ENCODE data around the gene MYH7B. TPM values are rescaled to one million over a fixed set of nuclear protein-coding genes. Genes with fewer than 3 reads are reported as not detected.

The MYH7B gene
- total RNA-seq, 2 donors from 2014 or later: 0.69 to 1.5 TPM

DNA sequence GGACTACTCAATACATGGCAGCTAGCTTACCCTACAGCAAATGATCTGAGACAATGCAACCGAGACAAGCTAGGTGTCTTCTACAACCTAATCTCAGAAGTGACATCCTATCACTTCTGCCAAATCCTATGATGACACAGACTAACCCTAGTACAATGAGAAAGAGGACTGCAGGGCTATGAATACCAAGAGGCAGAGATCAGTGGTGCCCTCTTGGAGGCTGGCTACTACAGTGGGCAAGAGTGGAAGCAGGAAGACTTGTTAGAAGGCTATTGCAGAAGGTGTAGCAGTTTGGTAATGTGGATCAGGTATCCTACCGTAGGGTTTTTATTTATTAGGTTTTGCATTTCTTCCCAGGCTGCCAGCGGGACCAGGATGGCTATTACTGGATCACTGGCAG lies 30.3 kb upstream of the MYH7B start:
- H3K4me3 ChIP-seq: no peak overlapping the region
- H3K9me3 ChIP-seq: no peaks in the 10 kb centered on the region
- TF ChIP-seq, protein P1, sequence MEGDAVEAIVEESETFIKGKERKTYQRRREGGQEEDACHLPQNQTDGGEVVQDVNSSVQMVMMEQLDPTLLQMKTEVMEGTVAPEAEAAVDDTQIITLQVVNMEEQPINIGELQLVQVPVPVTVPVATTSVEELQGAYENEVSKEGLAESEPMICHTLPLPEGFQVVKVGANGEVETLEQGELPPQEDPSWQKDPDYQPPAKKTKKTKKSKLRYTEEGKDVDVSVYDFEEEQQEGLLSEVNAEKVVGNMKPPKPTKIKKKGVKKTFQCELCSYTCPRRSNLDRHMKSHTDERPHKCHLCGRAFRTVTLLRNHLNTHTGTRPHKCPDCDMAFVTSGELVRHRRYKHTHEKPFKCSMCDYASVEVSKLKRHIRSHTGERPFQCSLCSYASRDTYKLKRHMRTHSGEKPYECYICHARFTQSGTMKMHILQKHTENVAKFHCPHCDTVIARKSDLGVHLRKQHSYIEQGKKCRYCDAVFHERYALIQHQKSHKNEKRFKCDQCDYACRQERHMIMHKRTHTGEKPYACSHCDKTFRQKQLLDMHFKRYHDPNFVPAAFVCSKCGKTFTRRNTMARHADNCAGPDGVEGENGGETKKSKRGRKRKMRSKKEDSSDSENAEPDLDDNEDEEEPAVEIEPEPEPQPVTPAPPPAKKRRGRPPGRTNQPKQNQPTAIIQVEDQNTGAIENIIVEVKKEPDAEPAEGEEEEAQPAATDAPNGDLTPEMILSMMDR (IDR thresholded peaks at IDR 0.05): no peak
- DNase-seq: no peak
- no peak overlapping the region for H3K27ac ChIP-seq
- no peaks in the 10 kb centered on the region for H3K27me3 ChIP-seq
- H3K4me1 ChIP-seq: no peaks in the 10 kb centered on the region
- intact Hi-C loops (cut with DNase I): no loop called here
- H3K9ac ChIP-seq (ENCODE audit: low read depth in 2 of 2, low read length in 2 of 2): no peak overlapping the region
- H3K36me3 ChIP-seq: peaks cover 49% of the 10 kb centered on the region

DNA sequence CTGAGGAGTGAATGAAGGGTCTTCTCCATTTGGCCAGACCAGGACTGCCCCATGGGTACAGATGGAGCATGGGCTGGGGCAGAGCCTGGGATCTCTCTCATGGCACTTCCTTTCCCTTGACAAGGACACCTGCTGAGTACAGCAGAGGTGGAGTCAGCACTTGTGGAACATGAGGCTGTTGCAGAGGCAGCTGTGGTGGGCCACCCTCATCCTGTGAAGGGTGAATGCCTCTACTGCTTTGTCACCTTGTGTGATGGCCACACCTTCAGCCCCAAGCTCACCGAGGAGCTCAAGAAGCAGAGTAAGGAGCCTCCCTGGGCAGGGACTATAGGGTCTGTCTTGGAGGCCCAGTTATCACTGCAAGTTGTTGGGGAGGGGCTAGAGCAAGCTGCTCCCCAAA lies 29.7 kb upstream of the MYH7B start:
- Histone ChIP-seq H3K27ac (no peak overlapping the region), H3K4me1 (no peaks in the 10 kb centered on the region), H3K9ac (ENCODE audit: low read depth in 2 of 2, low read length in 2 of 2) (no peak overlapping the region), H3K36me3 (peaks cover 47% of the 10 kb centered on the region), H3K27me3 (no peaks in the 10 kb centered on the region), H3K4me3 (no peak overlapping the region), H3K9me3 (no peaks in the 10 kb centered on the region)
- intact Hi-C loops (cut with DNase I): no loop called here
- DNase-seq: no peak
- TF ChIP-seq, protein P1 (IDR thresholded peaks at IDR 0.05): no peak

DNA sequence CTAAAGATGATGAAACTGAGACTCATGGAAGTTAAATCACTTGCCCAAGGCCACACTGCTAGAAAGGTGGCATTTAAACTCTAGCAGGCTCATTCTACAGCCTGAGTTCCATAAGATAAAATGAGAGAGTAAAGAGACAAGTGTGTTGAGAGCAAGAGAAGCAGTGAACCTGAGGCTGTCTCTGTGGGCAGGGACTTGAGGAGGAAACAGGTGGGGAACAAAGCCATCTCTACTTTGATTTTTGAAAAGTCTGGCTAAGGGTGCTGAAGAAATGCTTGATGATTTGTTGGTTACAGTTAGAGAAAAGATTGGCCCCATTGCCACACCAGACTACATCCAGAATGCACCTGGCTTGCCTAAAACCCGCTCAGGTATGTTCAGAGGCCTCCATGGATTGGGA lies 29.1 kb upstream of the MYH7B start:
- TF ChIP-seq, protein P1 (IDR thresholded peaks at IDR 0.05): no peak
- Histone ChIP-seq H3K9ac (ENCODE audit: low read depth in 2 of 2, low read length in 2 of 2) (no peak overlapping the region), H3K4me3 (no peak overlapping the region), H3K36me3 (peaks cover 41% of the 10 kb centered on the region), H3K27me3 (no peaks in the 10 kb centered on the region), H3K4me1 (no peaks in the 10 kb centered on the region), H3K9me3 (no peaks in the 10 kb centered on the region), H3K27ac (no peak overlapping the region)
- DNase-seq: no peak
- intact Hi-C loops (cut with DNase I): no loop called here

GRCh38 chr20:34927736-34928135 lies 27.9 kb upstream of the MYH7B start:
- no peak overlapping the region for H3K4me3 ChIP-seq
- no peak overlapping the region for H3K27ac ChIP-seq
- DNase-seq: no peak
- intact Hi-C loops (cut with DNase I): no loop called here
- no peaks in the 10 kb centered on the region for H3K27me3 ChIP-seq
- no peaks in the 10 kb centered on the region for H3K9me3 ChIP-seq
- peaks cover 31% of the 10 kb centered on the region for H3K36me3 ChIP-seq
- TF ChIP-seq, protein P1 (IDR thresholded peaks at IDR 0.05): no peak
- no peaks in the 10 kb centered on the region for H3K4me1 ChIP-seq
- H3K9ac ChIP-seq (ENCODE audit: low read depth in 2 of 2, low read length in 2 of 2): no peak overlapping the region

DNA sequence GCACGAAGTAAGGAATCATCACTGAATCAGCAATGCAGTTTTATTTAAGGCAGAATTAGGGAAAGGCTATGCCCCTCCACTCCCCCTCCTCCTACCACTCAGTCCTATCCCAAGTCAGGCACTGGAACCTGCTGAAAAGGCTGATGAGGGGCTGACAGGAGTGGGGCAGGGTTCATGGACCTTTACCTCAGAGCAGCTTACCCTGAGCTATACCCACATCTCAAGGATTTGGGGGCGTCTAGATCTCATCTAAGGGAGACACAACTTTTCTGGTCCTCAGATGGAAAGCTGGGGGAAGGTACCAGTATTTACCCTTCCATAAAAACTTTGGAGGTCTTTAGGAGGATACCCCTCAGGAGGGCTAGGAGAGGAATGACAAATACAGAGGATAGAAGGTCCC lies 27.3 kb upstream of the MYH7B start:
- intact Hi-C loops (cut with DNase I): no loop called here
- TF ChIP-seq, protein P1 (IDR thresholded peaks at IDR 0.05): no peak
- no peaks in the 10 kb centered on the region for H3K27me3 ChIP-seq
- no peaks in the 10 kb centered on the region for H3K4me1 ChIP-seq
- no peak overlapping the region for H3K27ac ChIP-seq
- H3K4me3 ChIP-seq: no peak overlapping the region
- no peak overlapping the region for H3K9ac ChIP-seq (ENCODE audit: low read depth in 2 of 2, low read length in 2 of 2)
- H3K36me3 ChIP-seq: peaks cover 26% of the 10 kb centered on the region
- no peak for DNase-seq
- H3K9me3 ChIP-seq: no peaks in the 10 kb centered on the region

DNA sequence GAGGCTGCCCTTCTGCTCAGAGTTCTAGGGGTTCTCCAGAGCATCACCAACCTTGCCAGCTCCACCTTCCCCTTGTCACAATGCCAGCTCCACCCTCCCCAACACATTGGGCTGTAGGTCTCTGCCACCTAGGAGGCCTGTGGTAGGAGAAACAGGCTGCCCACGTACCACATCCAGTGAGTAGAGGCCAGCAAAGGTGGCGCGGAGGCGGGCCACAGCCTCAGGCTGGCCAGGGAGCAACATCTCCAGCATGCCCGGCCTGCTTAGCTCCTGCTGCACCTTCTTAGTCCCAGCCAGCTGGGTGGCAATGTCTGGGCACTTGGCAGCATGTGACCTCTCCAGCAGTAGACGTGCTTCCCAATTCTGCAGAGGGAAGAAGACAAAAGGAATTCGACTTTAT lies 23.9 kb upstream of the MYH7B start:
- Histone ChIP-seq H3K27ac (no peak overlapping the region), H3K36me3 (peaks cover 17% of the 10 kb centered on the region), H3K4me3 (no peak overlapping the region), H3K27me3 (no peaks in the 10 kb centered on the region), H3K9me3 (no peaks in the 10 kb centered on the region), H3K4me1 (no peaks in the 10 kb centered on the region), H3K9ac (ENCODE audit: low read depth in 2 of 2, low read length in 2 of 2) (no peak overlapping the region)
- intact Hi-C loops (cut with DNase I): no loop called here
- no peak for DNase-seq
- TF ChIP-seq, protein P1 (IDR thresholded peaks at IDR 0.05): no peak
